Right ventricle myocardium inferior (tissue), 1 donor: ENCODE data around the gene TRMT1. TPM values are rescaled to one million over a fixed set of nuclear protein-coding genes. Genes with fewer than 3 reads are reported as not detected.

Experiments
- ATAC-seq: fragments of 200-7000 bp; cut with Tn5 transposase; one replicate; pipeline ENCODE4 v1.9.1; 2020; ENCODE audit warnings: mild to moderate bottlenecking, moderate library complexity
- DNase-seq: peaks from one replicate; pipeline ENCODE4 v3.0.0; 2021; ENCODE audit errors: missing footprints
- intact Hi-C: fragments of 100-400 bp; cut with DNase I; formaldehyde crosslinking; loops from one replicate; pipeline ENCODE4 v1.11.0; 2022
- total RNA-seq: library from RNA; stranded (reverse); fragmentation: NEBNext Ultra II Directional; extraction: Animal tissue kit (Norgen Biotek cat#: 25700); gene quantifications from one replicate; pipeline ENCODE4 v1.2.1, GENCODE V29; 2021
- donor health status: DM: no; HTN: yes; CAD: no; lungs with severe emphysema.

TRMT1 gene
- total RNA-seq, 1 donor from 2014 or later: 21.1 TPM

DNA sequence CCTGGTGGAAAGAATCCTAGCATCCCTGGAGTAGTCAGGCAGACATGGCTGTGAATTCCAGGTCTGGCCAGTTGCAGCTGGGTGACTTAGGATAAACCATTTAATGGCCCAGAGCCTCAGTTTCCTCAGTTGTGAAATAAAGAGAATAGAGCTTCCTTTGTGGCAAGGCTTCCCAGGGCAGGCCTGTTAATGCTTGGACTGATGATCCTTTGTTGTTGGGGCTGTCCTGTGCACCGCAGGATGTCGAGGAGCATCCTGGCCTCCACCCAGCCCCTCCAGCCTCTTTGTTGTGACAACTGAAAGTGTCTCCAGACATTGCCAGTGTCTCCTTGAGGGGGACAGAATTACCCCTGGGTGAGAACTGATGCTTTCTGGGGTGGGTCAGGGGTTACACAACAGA, 30.2 kb downstream of the TRMT1 start:
- intact Hi-C loops: no loop called here
- ATAC-seq (no peak), DNase-seq (no peak)

DNA sequence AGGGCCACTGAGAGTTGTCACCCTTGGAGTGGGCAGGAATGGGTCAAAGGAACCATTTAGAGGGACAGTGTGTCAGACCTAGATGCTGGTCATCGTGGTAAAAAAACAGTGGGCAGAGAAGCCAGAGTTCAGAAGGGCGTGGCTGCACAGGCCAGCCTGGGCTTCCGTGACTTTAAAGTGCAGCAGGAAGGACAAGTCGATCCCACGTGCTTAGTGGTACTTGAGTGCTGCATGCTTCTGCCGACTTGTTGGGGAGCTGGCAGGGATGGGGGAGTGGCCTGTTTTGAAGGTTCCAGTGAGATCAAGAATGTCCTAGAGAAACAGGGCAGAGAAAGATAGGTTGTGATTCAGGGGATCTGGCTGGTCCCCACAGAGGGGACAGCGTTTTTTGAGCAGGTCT, 30.9 kb downstream of the TRMT1 start:
- intact Hi-C loops: no loop called here
- ATAC-seq (no peak), DNase-seq (no peak)

DNA sequence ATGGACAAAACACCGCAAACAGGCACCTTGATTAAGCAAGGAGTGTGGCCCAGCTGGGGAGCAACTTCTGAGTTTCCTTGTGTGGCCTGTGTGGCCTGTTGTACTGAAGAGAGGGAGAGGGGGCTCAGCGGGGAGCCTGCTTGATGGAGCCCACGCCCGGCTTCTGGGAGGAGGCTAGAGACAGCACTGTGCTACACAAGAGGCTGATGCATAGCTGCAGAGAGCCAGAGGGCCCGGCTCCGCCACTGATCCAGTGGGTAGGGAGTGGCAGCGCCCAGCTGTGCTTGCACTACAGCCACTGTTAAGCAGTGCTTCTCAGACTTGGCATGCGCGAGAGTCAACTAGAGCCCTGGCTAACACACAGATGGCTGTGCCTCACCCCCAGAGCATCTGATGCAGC, 32.9 kb downstream of the TRMT1 start:
- DNase-seq (peak; percentile 68), ATAC-seq (no peak)
- intact Hi-C loops: no loop called here

GRCh38 chr19:13083008-13083404, 33.5 kb downstream of the TRMT1 start:
- no peak for DNase-seq
- no peak for ATAC-seq
- intact Hi-C loops: no loop called here

DNA sequence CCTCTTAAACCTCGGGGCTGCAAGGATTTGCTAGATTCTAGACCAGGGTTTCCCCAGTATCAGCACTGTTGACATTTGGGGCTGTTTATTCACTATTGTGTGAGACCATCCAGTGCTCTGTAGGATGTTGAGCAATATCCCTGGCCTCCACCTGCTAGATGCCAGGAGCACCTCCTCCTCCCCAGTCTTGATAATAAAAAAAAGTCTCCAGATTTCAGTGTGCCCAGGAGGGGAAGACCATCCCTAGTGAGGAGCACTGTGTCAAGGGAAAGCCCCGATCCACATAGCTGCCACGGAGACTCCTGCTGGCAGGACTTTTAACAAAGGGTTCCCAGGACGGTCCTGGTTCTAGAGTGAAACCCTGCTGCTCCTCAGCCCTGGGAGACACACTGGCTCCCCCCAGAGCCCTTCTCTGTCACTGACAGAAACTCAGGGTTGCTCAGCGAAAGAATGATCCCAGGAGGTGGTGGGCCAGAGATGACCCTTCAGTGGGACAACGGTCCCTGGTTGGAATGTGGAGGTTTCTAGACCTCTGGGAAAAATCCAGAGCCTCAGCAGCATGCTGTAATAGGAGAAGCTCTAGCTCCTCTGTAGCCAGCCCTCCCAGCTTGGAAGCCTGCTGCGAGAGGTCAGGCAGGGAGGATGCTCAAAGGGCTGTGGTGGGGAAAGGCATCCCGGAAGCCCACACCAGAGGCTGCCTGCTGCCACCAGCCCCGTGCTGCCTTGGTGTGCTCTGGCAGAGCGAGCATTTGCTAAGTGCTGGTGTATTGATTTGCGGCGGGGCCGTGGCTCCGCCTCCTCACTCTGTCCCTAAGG, 34.1 kb downstream of the TRMT1 start:
- DNase-seq (no peak), ATAC-seq (peak; percentile 51)
- intact Hi-C loops: no loop called here

DNA sequence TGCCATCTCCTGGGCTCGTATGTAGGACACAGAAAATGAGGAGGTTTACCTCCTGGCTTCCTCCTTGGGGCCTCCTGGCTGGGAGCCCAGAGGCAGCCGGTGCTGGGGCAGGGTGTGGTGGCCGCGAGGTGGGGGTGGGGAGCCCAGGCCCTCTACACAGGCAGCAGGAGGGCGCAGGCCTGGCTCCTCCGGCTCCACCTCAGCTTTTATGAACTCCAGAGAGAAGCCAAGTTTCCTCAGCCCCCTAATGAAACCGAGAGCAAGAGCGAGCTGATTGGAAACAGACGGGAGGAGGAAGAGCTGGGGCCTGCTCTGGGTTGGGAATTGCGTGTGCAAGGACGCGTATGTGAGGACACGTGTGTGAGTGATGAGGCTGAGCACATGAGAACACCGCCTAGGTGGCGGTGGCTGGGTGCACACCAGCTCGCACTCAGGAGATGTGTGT, 37.0 kb downstream of the TRMT1 start:
- DNase-seq: peak; percentile 77
- peak; percentile 29 for ATAC-seq
- intact Hi-C loops: no loop called here

GRCh38 chr19:13078897-13079541, 37.5 kb downstream of the TRMT1 start:
- intact Hi-C loops: no loop called here
- no peak for DNase-seq
- ATAC-seq: peak; percentile 48

DNA sequence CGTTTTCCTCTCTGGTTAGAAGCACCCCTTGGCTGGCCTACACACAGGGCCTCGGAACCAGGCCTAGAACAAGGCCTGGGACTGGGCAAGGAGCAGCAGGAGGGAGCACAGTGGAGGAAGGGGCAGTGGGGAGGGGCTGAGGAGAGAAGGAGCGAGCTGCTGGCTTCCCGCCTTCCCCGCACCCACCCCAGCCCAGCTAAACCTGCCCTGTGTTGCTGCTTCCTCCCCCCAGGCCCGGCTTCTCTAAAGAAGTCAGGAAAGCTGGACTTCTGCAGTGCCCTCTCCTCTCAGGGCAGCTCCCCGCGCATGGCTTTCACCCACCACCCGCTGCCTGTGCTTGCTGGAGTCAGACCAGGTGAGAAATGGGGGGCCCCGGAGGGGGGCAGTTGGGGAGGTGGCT, 38.2 kb downstream of the TRMT1 start:
- DNase-seq (no peak), ATAC-seq (no peak)
- intact Hi-C loops: no loop called here

DNA sequence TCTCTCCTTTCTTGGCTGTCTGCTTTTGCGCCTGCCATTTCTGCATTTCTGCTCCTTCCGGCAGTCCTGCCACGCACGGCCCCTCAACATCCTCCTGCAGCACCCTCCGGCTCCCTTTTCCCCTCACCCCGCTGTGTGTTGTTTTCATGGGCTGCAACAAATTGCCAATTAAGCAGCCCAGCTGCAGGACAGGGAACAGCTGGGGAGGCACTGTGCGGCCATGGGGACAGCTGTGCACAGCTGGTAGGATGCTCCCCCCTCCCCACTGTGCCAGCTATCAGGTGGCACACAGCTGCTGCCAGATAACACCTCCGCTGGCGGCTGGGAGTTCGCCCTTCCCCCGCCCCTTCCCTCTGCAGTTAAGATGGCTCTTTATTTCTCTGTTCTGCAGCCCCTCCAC, 39.3 kb downstream of the TRMT1 start:
- intact Hi-C loops: no loop called here
- peak; percentile 58 for DNase-seq
- ATAC-seq: no peak

GRCh38 chr19:13076787-13077186, 39.8 kb downstream of the TRMT1 start:
- ATAC-seq (no peak), DNase-seq (no peak)
- intact Hi-C loops: no loop called here

DNA sequence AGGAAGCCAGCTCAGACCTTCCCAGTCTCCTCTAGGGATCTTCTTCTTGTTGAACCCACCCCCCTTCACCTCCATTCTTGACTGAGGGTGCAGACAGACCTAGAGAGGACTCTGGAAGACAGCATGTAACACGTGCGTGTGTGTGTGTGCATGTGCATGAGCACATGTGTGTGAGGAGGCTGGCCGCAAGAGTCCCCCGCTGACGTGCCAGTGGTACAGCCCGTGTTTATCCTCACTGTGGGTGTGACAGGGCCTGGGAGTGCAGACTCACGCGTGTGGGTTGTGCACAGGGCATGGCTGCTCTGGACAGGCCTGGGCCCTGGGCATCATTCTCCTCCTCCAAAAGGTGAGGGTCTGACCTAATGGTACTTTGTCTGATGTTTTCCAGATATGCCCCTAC, 40.2 kb downstream of the TRMT1 start:
- DNase-seq (no peak), ATAC-seq (no peak)
- intact Hi-C loops: no loop called here

GRCh38 chr19:13074378-13074777, 42.2 kb downstream of the TRMT1 start:
- ATAC-seq: no peak
- intact Hi-C loops: no loop called here
- DNase-seq: no peak

DNA sequence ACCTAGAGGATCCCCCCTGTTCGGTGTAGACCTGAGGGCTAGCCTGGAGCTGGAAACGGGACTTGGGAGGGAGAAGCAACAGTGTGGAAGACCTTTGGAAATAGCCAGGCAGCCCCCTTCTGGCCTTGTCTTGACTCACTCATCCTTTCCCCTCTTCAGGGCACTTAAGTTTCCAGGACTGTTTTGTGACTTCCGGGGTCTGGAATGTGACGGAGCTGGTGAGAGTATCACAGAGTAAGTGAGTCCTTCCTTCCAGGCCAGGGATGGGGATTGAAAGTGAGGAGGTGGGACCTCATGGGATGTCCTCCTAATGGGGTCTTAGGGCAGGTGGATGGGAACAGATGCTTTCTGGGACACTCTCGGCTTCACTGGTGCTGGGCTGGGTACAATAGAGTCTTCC, 43.3 kb downstream of the TRMT1 start:
- DNase-seq (no peak), ATAC-seq (no peak)
- intact Hi-C loops: no loop called here

GRCh38 chr19:13072188-13072908, 44.2 kb downstream of the TRMT1 start:
- no peak for DNase-seq
- no peak for ATAC-seq
- intact Hi-C loops: no loop called here

GRCh38 chr19:13071444-13072187, 44.9 kb downstream of the TRMT1 start:
- DNase-seq (no peak), ATAC-seq (no peak)
- intact Hi-C loops: no loop called here

DNA sequence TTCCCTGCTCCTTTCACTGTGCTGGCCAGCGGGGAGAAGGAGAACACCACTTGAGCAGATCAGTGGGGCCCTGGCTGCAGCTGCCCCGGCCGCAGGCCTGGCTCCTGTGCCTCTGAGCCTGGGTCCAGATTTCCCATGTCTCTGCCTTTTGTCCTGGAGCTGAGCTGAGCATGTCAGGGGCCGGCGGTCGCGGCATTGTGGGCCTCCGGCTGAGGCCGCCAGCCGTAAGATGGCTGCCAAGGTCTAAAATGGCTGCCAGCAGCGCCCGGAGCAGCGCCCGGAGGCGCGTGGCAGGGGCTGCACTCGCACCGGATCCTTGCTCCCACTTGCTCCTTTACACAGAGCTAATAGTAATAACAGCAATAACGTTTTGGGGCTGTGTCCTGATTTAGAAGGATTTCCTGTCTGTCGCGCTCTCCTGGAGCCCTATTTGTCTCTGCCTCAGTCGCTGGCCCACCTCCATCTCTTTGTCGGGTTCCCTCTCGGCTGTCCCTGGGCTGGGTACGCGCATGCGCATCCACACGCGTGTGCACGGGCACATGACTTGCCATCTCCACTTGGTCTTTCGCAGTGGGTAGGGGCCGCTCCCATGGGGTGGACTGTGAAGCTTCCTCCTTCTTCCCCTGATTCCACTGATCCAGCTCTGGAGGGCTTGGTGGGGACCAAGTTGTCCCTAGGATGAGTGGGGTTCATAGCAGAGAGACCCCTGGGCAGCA, 46.0 kb downstream of the TRMT1 start:
- intact Hi-C loops: no loop called here
- DNase-seq (no peak), ATAC-seq (no peak)

- DNase-seq (no peak), ATAC-seq (no peak)
- intact Hi-C loops: no loop called here
These were observed 46.9 kb downstream of the TRMT1 start for GRCh38 chr19:13069415-13070359.
